Measurements from ENCODE around the gene ARHGAP9. TPM values are rescaled to one million over a fixed set of nuclear protein-coding genes. Genes with fewer than 3 reads are reported as not detected.

ARHGAP9 gene
- total RNA-seq, 1 experiment from 2014 or later = 3.6 TPM

- ATAC-seq (no peak), DNase-seq (ENCODE audit: low spot score) (no peak)
- TF ChIP-seq IRF2 (CRISPR knock-in tag; IDR thresholded peaks at IDR 0.05; ENCODE audit: borderline replicate concordance, low read depth) (no peak), ELF4 (CRISPR knock-in tag; IDR thresholded peaks at IDR 0.05; ENCODE audit: low read depth) (no peak), MYBL2 (CRISPR knock-in tag; IDR thresholded peaks at IDR 0.05) (no peak), NFYB (CRISPR knock-in tag; conservative IDR thresholded peaks at IDR 0.05; ENCODE audit: low read depth) (no peak), NR2C2 (CRISPR knock-in tag; IDR thresholded peaks at IDR 0.05) (no peak), NFE2L1 (CRISPR knock-in tag; IDR thresholded peaks at IDR 0.05) (no peak), CREB1 (CRISPR knock-in tag; IDR thresholded peaks at IDR 0.05) (no peak), ZNF232 (CRISPR knock-in tag; IDR thresholded peaks at IDR 0.05) (no peak), CREM (CRISPR knock-in tag; IDR thresholded peaks at IDR 0.05) (no peak), ZBTB43 (CRISPR knock-in tag; IDR thresholded peaks at IDR 0.05) (no peak), SMAD3 (CRISPR knock-in tag; IDR thresholded peaks at IDR 0.05; ENCODE audit: borderline replicate concordance) (no peak), CTCF (IDR thresholded peaks at IDR 0.05) (no peak), JAZF1 (CRISPR knock-in tag; IDR thresholded peaks at IDR 0.05) (no peak)
- TF ChIP-seq, protein P1, sequence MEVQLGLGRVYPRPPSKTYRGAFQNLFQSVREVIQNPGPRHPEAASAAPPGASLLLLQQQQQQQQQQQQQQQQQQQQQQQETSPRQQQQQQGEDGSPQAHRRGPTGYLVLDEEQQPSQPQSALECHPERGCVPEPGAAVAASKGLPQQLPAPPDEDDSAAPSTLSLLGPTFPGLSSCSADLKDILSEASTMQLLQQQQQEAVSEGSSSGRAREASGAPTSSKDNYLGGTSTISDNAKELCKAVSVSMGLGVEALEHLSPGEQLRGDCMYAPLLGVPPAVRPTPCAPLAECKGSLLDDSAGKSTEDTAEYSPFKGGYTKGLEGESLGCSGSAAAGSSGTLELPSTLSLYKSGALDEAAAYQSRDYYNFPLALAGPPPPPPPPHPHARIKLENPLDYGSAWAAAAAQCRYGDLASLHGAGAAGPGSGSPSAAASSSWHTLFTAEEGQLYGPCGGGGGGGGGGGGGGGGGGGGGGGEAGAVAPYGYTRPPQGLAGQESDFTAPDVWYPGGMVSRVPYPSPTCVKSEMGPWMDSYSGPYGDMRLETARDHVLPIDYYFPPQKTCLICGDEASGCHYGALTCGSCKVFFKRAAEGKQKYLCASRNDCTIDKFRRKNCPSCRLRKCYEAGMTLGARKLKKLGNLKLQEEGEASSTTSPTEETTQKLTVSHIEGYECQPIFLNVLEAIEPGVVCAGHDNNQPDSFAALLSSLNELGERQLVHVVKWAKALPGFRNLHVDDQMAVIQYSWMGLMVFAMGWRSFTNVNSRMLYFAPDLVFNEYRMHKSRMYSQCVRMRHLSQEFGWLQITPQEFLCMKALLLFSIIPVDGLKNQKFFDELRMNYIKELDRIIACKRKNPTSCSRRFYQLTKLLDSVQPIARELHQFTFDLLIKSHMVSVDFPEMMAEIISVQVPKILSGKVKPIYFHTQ (CRISPR knock-in tag; IDR thresholded peaks at IDR 0.05) = no peak
- Mint-ChIP-seq H3K9me3 (peaks cover 3% of the 10 kb centered on the region), H3K4me3 (no peak overlapping the region), H3K27me3 (ENCODE audit: low read depth) (no peaks in the 10 kb centered on the region), H3K36me3 (no peaks in the 10 kb centered on the region), H3K27ac (no peak overlapping the region), H3K4me1 (peaks cover 19% of the 10 kb centered on the region)
- CTCF ChIA-PET = interaction anchor here (0.5 to 9.4 kb wide), 3 partner anchors 9 to 237 kb away, joined by 3 to 245 read pairs (median 7); partner anchors contain the start of gene GLI1
- POLR2A ChIA-PET = no interaction called here
Observed at GRCh38 chr12:57450057-57450456, 29.6 kb downstream of the ARHGAP9 start.

- no peak for DNase-seq (ENCODE audit: low spot score)
- no peak overlapping the region for H3K4me3 Mint-ChIP-seq
- no peak for ATAC-seq
- H3K36me3 Mint-ChIP-seq = no peaks in the 10 kb centered on the region
- H3K27ac Mint-ChIP-seq = no peak overlapping the region
- ChIA-PET CTCF (interaction anchor here (9.4 kb wide), 1 partner anchor 142 kb away, joined by 245 read pairs; no protein-coding TSS in a partner anchor), POLR2A (no interaction called here)
- H3K4me1 Mint-ChIP-seq = peaks cover 12% of the 10 kb centered on the region
- H3K9me3 Mint-ChIP-seq = peaks cover 3% of the 10 kb centered on the region
- no peaks in the 10 kb centered on the region for H3K27me3 Mint-ChIP-seq (ENCODE audit: low read depth)
- no peak for TF ChIP-seq ZNF512 (CRISPR knock-in tag; IDR thresholded peaks at IDR 0.05; ENCODE audit: borderline replicate concordance)
- no peak for TF ChIP-seq MYBL2 (CRISPR knock-in tag; IDR thresholded peaks at IDR 0.05)
- TF ChIP-seq ZBTB21 (CRISPR knock-in tag; IDR thresholded peaks at IDR 0.05; ENCODE audit: borderline replicate concordance) = no peak
- no peak for TF ChIP-seq MXD4 (CRISPR knock-in tag; IDR thresholded peaks at IDR 0.05; ENCODE audit: borderline replicate concordance)
- no peak for TF ChIP-seq ZNF263 (CRISPR knock-in tag; IDR thresholded peaks at IDR 0.05; ENCODE audit: low read depth)
- TF ChIP-seq ETV6 (CRISPR knock-in tag; IDR thresholded peaks at IDR 0.05) = no peak
- no peak for TF ChIP-seq ZNF416 (CRISPR knock-in tag; IDR thresholded peaks at IDR 0.05)
- TF ChIP-seq NR1H2 (CRISPR knock-in tag; IDR thresholded peaks at IDR 0.05) = no peak
- no peak for TF ChIP-seq ZNF138 (CRISPR knock-in tag; conservative IDR thresholded peaks at IDR 0.05)
- TF ChIP-seq EMX1 (CRISPR knock-in tag; IDR thresholded peaks at IDR 0.05) = no peak
- TF ChIP-seq, protein P1 (CRISPR knock-in tag; IDR thresholded peaks at IDR 0.05) = no peak
- TF ChIP-seq, protein P2, sequence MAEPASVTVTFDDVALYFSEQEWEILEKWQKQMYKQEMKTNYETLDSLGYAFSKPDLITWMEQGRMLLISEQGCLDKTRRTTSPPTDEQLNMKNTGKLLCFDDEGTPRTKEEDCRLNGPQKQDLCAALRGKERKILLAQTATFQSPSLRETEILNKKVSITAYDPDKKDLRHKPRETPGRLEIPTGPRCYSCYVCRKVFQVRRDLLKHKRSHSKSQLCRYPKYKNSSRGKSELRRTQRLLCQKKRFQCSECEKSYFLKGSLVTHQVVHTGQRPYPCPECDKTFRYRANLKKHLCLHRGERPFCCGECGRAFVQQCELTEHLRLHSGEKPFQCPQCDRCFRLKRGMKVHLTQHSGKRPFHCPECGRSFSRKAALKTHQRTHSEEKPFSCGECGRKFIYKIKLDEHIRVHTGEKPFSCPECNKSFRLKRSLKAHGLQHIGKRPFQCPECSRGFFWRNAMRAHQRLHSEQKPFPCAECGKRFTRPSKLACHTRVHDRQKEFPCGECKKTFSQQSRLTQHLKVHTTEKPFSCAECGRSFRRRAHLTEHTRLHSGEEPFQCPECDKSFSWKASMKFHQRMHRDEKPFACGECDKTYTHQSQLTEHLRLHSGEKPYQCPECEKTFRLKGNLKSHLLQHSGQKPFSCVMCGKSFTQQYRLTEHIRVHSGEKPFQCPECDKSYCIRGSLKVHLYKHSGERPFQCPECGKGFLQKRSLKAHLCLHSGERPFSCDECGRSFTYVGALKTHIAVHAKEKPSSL (CRISPR knock-in tag; conservative IDR thresholded peaks at IDR 0.05) = no peak
Observed at GRCh38 chr12:57449375-57449774, 30.3 kb downstream of the ARHGAP9 start.
